GM13976 (cell line): ENCODE measurements around the gene MTUS2.

Experiments
- DNase-seq: peaks from one replicate; pipeline ENCODE4 v3.0.0; 2012; ENCODE audit warnings: low spot score
- in situ Hi-C: fragments of 300-500 bp; cut with MboI; formaldehyde crosslinking; loops from one replicate; pipeline ENCODE4 v1.12.0; 2022; ENCODE audit warnings: low sequenced_read_pairs, mixed read lengths, inconsistent platforms; ENCODE audit not compliant: unreplicated experiment
- TF ChIP-seq, protein P1 (sequence below): IDR thresholded peaks from 2 replicates; pipeline ENCODE4 v1.5.1; 2012; ENCODE audit warnings: borderline replicate concordance, mild to moderate bottlenecking; ENCODE audit not compliant: insufficient read depth; ENCODE audit errors: extremely low read depth, missing control alignments, control extremely low read depth

The MTUS2 gene

DNA sequence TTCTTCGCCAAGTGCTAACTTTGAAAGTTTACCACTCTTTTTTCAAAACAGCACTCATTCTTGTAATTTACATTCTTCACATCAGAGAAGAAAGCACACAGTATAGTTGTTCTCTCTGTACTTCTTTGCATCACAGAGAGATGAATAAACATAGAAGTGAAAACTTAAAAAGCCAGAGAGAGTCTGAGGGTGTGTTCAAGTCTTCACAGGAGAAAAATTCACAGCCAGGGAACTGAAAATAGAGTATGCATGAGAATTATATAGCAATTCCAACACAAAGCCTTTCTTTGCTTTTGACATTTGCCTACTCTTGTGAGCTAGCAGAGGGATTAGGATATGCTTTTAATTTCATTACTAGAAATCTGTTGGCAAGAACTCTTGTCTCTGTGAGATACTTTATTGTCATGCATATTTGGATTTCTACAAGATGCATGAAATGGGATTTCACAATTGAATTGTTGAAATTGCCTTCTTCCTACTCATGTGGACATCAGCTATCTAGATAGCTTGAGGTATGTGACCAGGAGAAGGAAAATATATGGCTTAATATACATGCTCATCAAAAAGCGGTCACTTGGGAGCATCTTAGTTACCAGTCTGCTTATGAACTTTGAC, 609.3 kb downstream of the MTUS2 start:
- in situ Hi-C loops = no loop called here
- TF ChIP-seq, protein P1, sequence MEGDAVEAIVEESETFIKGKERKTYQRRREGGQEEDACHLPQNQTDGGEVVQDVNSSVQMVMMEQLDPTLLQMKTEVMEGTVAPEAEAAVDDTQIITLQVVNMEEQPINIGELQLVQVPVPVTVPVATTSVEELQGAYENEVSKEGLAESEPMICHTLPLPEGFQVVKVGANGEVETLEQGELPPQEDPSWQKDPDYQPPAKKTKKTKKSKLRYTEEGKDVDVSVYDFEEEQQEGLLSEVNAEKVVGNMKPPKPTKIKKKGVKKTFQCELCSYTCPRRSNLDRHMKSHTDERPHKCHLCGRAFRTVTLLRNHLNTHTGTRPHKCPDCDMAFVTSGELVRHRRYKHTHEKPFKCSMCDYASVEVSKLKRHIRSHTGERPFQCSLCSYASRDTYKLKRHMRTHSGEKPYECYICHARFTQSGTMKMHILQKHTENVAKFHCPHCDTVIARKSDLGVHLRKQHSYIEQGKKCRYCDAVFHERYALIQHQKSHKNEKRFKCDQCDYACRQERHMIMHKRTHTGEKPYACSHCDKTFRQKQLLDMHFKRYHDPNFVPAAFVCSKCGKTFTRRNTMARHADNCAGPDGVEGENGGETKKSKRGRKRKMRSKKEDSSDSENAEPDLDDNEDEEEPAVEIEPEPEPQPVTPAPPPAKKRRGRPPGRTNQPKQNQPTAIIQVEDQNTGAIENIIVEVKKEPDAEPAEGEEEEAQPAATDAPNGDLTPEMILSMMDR = no peak
- DNase-seq = no peak

DNA sequence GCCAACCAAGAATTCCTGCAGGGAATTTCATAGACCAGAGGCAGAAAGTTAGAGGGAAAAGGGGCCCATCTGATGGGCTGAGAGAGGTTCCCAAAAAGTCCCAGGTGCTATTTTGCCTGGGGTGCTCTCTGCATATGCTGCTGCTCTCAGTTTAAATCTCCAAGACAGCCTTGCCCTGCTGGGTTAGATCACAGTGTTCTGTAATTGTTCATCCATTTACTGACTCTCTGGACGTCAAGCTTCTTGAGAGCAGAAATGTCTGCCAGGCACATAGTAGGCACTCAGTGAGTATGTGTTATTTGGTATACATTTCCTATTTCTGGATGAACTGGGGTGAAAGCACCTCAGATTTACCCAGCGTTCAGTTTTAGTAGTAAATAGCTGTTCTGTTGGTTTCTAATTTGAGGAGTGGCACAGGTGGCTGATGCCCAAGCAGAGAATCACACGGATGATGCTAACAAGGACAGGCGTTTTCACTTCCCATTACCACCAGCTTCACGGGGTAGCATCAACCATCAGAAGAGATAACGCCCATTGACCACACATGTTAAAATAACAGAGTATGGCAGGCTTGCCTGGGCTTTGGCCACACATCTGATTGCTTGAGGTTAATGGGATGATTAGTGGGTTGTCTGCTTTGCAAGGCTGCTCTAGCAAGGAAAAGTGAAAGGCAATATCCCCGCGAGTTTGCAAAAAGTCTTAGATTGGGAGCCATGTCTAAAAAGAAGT, 614.2 kb downstream of the MTUS2 start:
- in situ Hi-C loops = no loop called here
- TF ChIP-seq, protein P1 = no peak
- no peak for DNase-seq

DNA sequence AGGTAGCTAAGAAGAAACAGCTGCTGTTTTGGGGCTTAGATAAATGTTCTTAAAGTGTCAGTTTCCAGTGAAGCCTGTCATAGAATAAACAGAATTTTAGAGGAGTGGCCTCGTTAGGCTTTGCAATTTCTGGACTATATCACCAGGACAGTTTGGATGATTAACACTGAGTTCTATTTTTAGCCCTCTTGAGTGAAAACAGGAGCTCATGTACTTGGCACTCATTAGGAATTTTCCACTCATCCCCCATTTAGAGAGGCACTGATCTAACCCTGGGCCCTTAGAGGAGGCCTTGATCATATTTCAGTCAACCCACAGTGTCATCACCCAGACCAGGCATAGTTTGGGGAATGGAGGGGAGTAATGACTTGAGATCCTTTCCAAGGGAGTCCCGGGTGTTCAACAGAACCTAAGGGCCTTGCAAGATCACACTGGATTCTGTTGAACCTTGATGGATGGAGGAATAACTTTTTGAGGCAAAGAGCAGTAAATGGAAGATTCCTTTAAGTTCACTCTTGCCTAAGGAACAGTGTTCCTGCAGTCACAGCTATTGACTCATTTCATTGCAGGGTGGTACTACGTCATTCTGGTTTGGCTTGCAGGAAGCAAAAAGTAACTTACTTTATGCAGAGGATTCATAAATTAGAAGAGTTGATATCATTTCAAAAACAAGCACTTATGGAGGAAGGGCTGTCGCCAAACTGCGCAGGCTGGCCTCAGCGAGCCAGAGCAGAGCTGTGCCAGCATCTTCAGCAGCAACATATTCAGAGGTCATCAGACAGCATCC, 615.2 kb downstream of the MTUS2 start:
- TF ChIP-seq, protein P1 = no peak
- DNase-seq = no peak
- in situ Hi-C loops = no loop called here

DNA sequence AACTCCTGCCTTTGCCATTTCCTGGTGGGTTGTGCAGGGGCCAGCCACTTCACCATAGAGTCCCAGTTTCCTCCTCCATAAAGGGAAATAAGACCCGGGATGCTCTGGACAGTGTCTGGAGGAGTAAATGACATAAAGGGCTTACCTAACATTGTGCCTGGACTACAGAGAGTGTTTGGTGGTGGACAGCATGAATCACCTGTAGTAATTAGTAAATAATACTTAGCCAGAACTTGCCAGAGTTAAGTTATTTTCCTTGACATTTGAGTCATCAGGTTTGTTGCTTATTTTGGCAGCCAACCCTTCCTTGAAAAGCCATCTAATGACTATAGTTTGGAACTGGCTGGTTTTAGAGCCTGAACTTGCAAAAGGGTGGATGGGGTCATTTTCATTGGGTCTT, 616.2 kb downstream of the MTUS2 start:
- TF ChIP-seq, protein P1 = no peak
- no peak for DNase-seq

DNA sequence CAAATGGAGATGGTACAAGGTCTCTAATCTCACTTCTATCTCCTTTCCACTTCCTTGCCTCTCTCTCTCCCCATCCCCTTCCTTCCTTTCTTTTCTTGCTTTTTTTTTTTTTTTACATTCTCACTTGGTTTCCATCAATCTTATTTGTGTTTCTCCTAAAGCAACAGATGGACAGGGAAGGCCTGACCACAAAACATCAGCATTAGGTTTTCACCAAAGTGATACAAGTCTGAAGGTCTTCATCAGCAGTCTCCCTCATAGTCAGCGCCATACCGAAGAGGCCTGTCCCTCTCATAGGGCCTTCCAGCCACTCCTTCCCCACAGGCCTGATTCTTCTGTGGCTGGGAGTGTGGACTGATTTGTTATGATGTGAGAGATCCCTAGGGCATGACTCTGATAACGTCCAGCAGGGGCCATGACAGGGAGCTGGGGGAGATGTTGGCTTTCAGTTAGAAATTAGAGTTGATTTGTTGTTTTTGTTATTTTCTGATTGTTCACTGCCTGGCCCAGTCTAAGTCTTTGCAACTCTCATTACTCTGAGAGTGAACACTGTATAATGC, 616.7 kb downstream of the MTUS2 start:
- DNase-seq = no peak
- in situ Hi-C loops = no loop called here
- TF ChIP-seq, protein P1 = no peak

More for the DNA sequence above, 616.2 kb downstream of the MTUS2 start:
- in situ Hi-C loops = no loop called here

DNA sequence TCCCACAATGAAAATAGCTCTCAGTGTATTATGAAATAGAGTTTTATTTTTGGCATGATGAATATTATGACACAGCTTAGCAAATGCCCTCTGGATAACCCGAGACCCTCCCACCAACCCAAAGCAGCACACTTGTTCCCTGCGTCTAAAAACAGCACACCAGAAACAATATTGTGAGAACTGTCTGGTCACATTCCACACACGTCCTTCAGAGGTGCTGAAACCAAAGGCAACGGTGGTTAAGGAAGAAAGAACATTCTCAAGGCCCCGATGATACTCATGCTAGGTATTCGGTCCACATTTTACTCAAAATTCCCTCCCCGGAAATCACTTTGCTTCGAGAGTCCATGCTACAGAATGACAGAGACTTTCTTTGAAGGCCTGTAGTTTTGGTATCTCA, 618.6 kb downstream of the MTUS2 start:
- in situ Hi-C loops = no loop called here
- TF ChIP-seq, protein P1 = no peak
- no peak for DNase-seq
